Measurements from ENCODE around the gene DOCK2.

GRCh38 chr5:169682026-169682425 lies 45.0 kb downstream of the DOCK2 start:
- TF ChIP-seq, protein P1, sequence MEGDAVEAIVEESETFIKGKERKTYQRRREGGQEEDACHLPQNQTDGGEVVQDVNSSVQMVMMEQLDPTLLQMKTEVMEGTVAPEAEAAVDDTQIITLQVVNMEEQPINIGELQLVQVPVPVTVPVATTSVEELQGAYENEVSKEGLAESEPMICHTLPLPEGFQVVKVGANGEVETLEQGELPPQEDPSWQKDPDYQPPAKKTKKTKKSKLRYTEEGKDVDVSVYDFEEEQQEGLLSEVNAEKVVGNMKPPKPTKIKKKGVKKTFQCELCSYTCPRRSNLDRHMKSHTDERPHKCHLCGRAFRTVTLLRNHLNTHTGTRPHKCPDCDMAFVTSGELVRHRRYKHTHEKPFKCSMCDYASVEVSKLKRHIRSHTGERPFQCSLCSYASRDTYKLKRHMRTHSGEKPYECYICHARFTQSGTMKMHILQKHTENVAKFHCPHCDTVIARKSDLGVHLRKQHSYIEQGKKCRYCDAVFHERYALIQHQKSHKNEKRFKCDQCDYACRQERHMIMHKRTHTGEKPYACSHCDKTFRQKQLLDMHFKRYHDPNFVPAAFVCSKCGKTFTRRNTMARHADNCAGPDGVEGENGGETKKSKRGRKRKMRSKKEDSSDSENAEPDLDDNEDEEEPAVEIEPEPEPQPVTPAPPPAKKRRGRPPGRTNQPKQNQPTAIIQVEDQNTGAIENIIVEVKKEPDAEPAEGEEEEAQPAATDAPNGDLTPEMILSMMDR (conservative IDR thresholded peaks at IDR 0.05; ENCODE audit: low read depth, low read length): no peak
- TF ChIP-seq EZH2phosphoT487 (IDR thresholded peaks at IDR 0.05; ENCODE audit: borderline replicate concordance, low read length) (no peak), EZH2 (IDR thresholded peaks at IDR 0.05; ENCODE audit: low read length, unreplicated experiment) (no peak)

Data from PC-3 (cell line).